DOHH2 (cell line): Measurements from ENCODE around the gene TRPM1.

Source experiments
- H3F3A ChIP-seq: fragments of 200-600 bp; sonication (generic), shearing (Covaris generic); 2 replicates; pipeline ENCODE4 v1.6.0; 2016; ENCODE audit warnings: antibody characterized with exemption, mild to moderate bottlenecking; ENCODE audit not compliant: control insufficient read depth, insufficient read depth
- H3K27ac ChIP-seq: fragments of 200-600 bp; sonication (generic); 2 replicates; pipeline ENCODE4 v1.5.1; 2014; ENCODE audit warnings: low read depth, mild to moderate bottlenecking, low read length, moderate library complexity
- H3K27me3 ChIP-seq: fragments of 200-600 bp; sonication (generic); 2 replicates; pipeline ENCODE4 v1.6.1; 2014; ENCODE audit warnings: mild to moderate bottlenecking, low read length, mixed read lengths; ENCODE audit not compliant: control insufficient read depth
- H3K36me3 ChIP-seq: fragments of 200-600 bp; sonication (generic); 2 replicates; pipeline ENCODE4 v1.6.1; 2014; ENCODE audit warnings: mild to moderate bottlenecking, low read length, moderate library complexity, mixed read lengths; ENCODE audit not compliant: control insufficient read depth
- H3K4me1 ChIP-seq: fragments of 200-600 bp; sonication (generic); 2 replicates; pipeline ENCODE4 v1.6.1; 2014; ENCODE audit warnings: mild to moderate bottlenecking, low read length, mixed read lengths; ENCODE audit not compliant: control insufficient read depth
- H3K4me2 ChIP-seq: fragments of 200-600 bp; sonication (generic); 2 replicates; pipeline ENCODE4 v1.6.0; 2014; ENCODE audit warnings: mild to moderate bottlenecking, low read length, moderate library complexity
- H3K4me3 ChIP-seq: fragments of 200-600 bp; sonication (generic); 2 replicates; pipeline ENCODE4 v1.5.1; 2014; ENCODE audit warnings: mild to moderate bottlenecking, low read length, mixed read lengths
- H3K79me2 ChIP-seq: fragments of 200-600 bp; sonication (generic); 2 replicates; pipeline ENCODE4 v1.6.1; 2014; ENCODE audit warnings: mild to moderate bottlenecking, low read length, mixed read lengths; ENCODE audit not compliant: control insufficient read depth
- H3K9me2 ChIP-seq: fragments of 200-600 bp; sonication (generic); replicated peaks from 2 replicates; pipeline ENCODE4 v1.6.1; 2014; ENCODE audit warnings: mild to moderate bottlenecking, low read length, mixed read lengths; ENCODE audit not compliant: control insufficient read depth
- H3K9me3 ChIP-seq: fragments of 200-600 bp; sonication (generic); 2 replicates; pipeline ENCODE4 v1.6.1; 2014; ENCODE audit warnings: antibody characterized with exemption, low read length, mixed read lengths; ENCODE audit not compliant: control insufficient read depth, insufficient read depth
- H4K20me1 ChIP-seq: fragments of 200-600 bp; sonication (generic); 2 replicates; pipeline ENCODE4 v1.6.0; 2014; ENCODE audit warnings: low read depth, mild to moderate bottlenecking, antibody characterized with exemption, low read length, moderate library complexity; ENCODE audit not compliant: control insufficient read depth, insufficient read depth
- CTCF ChIP-seq: fragments of 200-600 bp; sonication (generic); IDR thresholded peaks from one replicate; pipeline ENCODE4 v1.5.1; 2014; ENCODE audit warnings: antibody characterized with exemption, mild to moderate bottlenecking, low read depth, low read length; ENCODE audit not compliant: poor library complexity, severe bottlenecking
- EZH2phosphoT487 ChIP-seq: fragments of 200-600 bp; sonication (generic); IDR thresholded peaks from 2 replicates; pipeline ENCODE4 v1.6.1; 2017; ENCODE audit warnings: borderline replicate concordance, mild to moderate bottlenecking, antibody characterized with exemption, low read length, moderate library complexity, mixed read lengths

TRPM1 gene

GRCh38 chr15:31010036-31010435 is 91.5 kb downstream of the TRPM1 start:
- Histone ChIP-seq H3K27ac (no peak overlapping the region), H3K27me3 (peaks cover 35% of the 10 kb centered on the region), H3K9me2 (no peaks in the 10 kb centered on the region), H3K4me3 (no peak overlapping the region), H3K79me2 (no peaks in the 10 kb centered on the region), H3F3A (no peaks in the 10 kb centered on the region), H3K9me3 (0 out of 2 replicates have a peak, but pooled peaks cover 3% of the 10 kb centered on the region), H3K4me2 (no peak overlapping the region), H4K20me1 (no peaks in the 10 kb centered on the region), H3K4me1 (peaks cover 26% of the 10 kb centered on the region), H3K36me3 (no peaks in the 10 kb centered on the region)
- TF ChIP-seq CTCF (no peak), EZH2phosphoT487 (no peak)

DNA sequence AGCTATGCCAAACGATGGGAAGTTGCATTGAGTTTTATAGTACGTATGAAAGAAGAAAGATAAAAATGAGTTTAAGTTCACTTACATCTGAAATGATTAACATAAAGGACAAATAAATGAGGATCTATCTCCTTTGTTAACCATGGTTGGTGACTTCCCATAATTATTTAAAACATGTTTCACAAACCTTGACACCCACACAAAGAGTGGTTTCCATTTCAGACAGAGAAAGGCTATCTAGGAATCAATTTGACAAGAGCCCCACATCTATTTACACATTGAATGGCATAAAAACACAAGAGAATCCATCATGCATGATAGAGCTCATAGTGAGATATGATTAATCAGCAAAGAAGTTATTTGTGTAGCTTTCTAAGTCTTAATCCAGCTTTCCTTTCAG is 95.9 kb downstream of the TRPM1 start:
- Histone ChIP-seq H3K27ac (no peak overlapping the region), H3K36me3 (no peaks in the 10 kb centered on the region), H3K27me3 (peaks cover 65% of the 10 kb centered on the region), H3K4me2 (no peak overlapping the region), H3K9me3 (no peaks in the 10 kb centered on the region), H3F3A (peaks cover 11% of the 10 kb centered on the region; the same call in 1 of the 2 replicates), H4K20me1 (no peaks in the 10 kb centered on the region), H3K79me2 (no peaks in the 10 kb centered on the region), H3K9me2 (no peaks in the 10 kb centered on the region), H3K4me1 (peaks cover 31% of the 10 kb centered on the region), H3K4me3 (no peak overlapping the region)
- TF ChIP-seq CTCF (no peak), EZH2phosphoT487 (no peak)

DNA sequence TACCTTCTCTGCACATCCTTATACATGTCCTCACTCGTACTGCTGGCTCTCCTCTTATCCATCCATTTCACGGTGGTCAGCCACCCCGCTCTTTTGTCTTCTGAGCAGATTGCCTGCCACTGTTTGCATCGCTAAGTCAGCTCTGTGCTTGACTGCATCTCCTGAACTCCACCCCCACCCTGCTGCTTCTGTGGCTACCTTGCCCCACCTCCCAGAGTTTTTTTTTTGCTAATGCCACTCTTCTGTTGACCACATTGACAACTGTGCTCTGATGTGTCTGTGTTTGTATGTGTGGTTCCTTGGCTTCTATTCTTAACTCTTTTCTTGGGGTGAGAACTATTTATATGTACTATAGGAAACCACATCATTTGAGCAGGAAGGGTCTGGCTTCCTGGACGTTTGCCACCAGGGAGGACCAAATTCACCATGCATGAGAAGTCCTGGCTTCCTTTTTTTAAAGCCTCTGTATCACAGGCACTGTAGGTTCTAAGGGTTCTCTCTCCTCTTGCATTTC is 97.2 kb downstream of the TRPM1 start:
- Histone ChIP-seq H3K27ac (no peak overlapping the region), H4K20me1 (no peaks in the 10 kb centered on the region), H3F3A (peaks cover 11% of the 10 kb centered on the region; the same call in 1 of the 2 replicates), H3K9me3 (no peaks in the 10 kb centered on the region), H3K4me2 (peak overlapping the region; percentile 56), H3K4me1 (peaks cover 31% of the 10 kb centered on the region), H3K79me2 (no peaks in the 10 kb centered on the region), H3K27me3 (peaks cover 73% of the 10 kb centered on the region), H3K9me2 (no peaks in the 10 kb centered on the region), H3K36me3 (no peaks in the 10 kb centered on the region), H3K4me3 (peak overlapping the region; percentile 25)
- TF ChIP-seq EZH2phosphoT487 (no peak), CTCF (no peak)
